ENCODE results near the gene PDE10A.
"Not testable (repeated sequence)": the region's sequence is repeated elsewhere in the genome, so short reads cannot be mapped to it uniquely, and the experiment has no call there.

The PDE10A gene

GRCh38 chr6:165605182-165605875 lies 57.7 kb downstream of the PDE10A start:
- Mint-ChIP-seq H3K4me3 (no peak overlapping the region), H3K9me3 (ENCODE audit: low read depth) (no peaks in the 10 kb centered on the region), H3K27ac (no peak overlapping the region), H3K36me3 (no peaks in the 10 kb centered on the region), H3K27me3 (no peaks in the 10 kb centered on the region), H3K4me1 (ENCODE audit: low read depth) (no peaks in the 10 kb centered on the region)

GRCh38 chr6:165602291-165602690 lies 60.8 kb downstream of the PDE10A start:
- no peaks in the 10 kb centered on the region for H3K36me3 Mint-ChIP-seq
- H3K9me3 Mint-ChIP-seq (ENCODE audit: low read depth), result no peaks in the 10 kb centered on the region
- H3K4me1 Mint-ChIP-seq (ENCODE audit: low read depth), result no peaks in the 10 kb centered on the region
- H3K27me3 Mint-ChIP-seq, result no peaks in the 10 kb centered on the region
- H3K4me3 Mint-ChIP-seq, result no peak overlapping the region
- H3K27ac Mint-ChIP-seq, result no peak overlapping the region

DNA sequence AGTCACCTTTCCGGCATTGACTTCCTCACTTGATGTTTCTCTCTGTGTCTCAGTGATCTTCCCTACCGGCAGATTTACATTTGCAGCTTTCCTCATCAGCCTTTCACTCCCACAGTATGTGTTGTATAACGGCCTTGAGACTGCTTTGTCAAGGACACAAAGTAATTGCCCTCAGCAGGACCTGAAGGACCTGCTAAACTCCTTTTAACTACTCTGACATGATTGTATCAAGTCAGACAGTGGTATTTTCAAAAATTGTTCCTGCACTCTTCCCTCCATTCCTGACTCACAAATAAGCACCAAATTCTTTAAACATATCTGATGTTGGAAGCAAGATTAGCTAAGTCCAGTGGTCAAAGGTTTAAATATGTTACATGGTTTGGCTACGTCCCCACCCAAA lies 62.4 kb downstream of the PDE10A start:
- H3K27me3 Mint-ChIP-seq, result no peaks in the 10 kb centered on the region
- H3K4me3 Mint-ChIP-seq, result no peak overlapping the region
- H3K4me1 Mint-ChIP-seq (ENCODE audit: low read depth), result no peaks in the 10 kb centered on the region
- no peak overlapping the region for H3K27ac Mint-ChIP-seq
- no peaks in the 10 kb centered on the region for H3K9me3 Mint-ChIP-seq (ENCODE audit: low read depth)
- H3K36me3 Mint-ChIP-seq, result no peaks in the 10 kb centered on the region

DNA sequence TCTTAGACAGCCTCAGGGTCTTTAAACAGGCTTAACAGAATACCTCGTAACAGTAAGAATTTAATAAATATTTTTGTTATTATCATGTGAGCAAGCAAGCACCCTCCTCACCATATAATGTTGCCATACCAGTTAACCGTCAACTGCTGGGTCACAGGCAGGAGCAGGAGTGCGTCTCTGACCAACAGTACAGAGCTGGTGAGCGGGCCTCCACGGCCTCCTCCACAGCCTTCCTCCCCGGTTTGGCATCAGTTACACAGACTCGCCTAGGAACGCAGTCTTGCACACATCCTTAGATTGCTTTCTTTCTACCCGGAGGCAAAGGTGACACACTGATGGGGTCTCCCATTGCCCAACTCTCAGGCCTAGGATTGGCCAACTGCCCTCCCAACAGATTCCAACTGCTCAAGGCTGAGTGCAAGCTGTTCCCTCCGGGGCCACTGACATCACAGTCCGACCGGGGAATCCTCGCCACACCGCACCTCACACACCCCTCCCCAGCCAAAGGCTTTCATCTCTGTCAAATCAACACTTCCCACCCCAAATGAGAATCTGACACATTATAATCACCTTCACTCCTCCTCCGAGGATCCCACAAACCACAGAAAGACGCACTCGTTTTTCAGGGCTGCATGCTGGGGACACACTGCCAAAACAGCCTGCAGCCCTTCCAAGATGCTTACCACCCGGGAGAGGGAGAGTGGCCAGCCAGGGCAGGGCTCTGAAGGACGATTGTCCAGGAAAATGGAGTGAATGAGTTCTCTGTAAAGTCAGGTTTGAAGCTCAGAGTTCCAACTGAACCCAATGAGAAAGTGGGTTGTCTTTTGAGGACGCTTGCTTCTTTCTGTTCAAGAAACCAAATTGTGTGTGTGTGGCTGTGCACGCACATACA lies 63.2 kb downstream of the PDE10A start:
- Mint-ChIP-seq H3K27ac (no peak overlapping the region), H3K27me3 (no peaks in the 10 kb centered on the region), H3K9me3 (ENCODE audit: low read depth) (no peaks in the 10 kb centered on the region), H3K4me3 (no peak overlapping the region), H3K4me1 (ENCODE audit: low read depth) (no peaks in the 10 kb centered on the region), H3K36me3 (no peaks in the 10 kb centered on the region)

- Mint-ChIP-seq H3K4me3 (no peak overlapping the region), H3K27me3 (no peaks in the 10 kb centered on the region), H3K36me3 (no peaks in the 10 kb centered on the region), H3K9me3 (ENCODE audit: low read depth) (no peaks in the 10 kb centered on the region), H3K4me1 (ENCODE audit: low read depth) (no peaks in the 10 kb centered on the region), H3K27ac (no peak overlapping the region)
Observed at GRCh38 chr6:165599121-165599520, 63.9 kb downstream of the PDE10A start.

GRCh38 chr6:165597821-165598220 lies 65.2 kb downstream of the PDE10A start:
- H3K27ac Mint-ChIP-seq, result no peak overlapping the region
- no peaks in the 10 kb centered on the region for H3K9me3 Mint-ChIP-seq (ENCODE audit: low read depth)
- H3K27me3 Mint-ChIP-seq, result no peaks in the 10 kb centered on the region
- H3K4me3 Mint-ChIP-seq, result no peak overlapping the region
- no peaks in the 10 kb centered on the region for H3K36me3 Mint-ChIP-seq
- no peaks in the 10 kb centered on the region for H3K4me1 Mint-ChIP-seq (ENCODE audit: low read depth)

DNA sequence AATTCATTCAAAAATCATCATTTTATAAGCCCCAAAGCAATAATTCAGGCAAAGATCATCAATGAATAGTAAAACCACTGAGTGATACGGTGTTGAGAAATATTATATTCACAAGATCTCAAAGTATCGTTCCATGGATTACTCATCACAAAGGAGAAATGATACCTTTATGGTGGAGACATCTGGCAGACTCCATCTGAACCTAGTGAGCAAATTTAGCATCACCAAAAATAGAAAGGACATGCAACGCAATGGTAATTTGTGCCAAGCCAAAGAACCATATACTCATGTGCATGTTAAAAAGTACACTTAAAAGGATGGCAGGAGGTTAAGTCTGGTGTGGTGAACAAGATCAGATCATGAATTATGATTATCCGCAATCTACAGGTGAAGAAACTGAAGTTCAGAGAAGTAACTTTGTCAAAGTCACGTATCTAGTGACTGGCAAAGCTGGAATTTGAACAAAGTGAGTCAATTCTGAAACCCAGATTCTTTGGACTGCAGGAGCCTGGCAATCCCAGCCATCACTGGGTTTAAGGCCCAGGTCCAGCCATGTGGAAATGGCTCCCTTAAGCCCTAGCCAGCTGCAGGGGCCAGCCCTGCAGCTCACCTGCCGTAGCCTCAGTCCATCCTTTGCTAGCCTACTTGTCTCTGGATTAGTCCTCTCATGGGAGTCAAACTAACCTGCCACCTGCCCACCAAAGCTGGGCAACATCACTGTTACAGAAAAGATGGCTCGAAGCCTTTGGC lies 68.3 kb downstream of the PDE10A start:
- no peaks in the 10 kb centered on the region for H3K4me1 Mint-ChIP-seq (ENCODE audit: low read depth)
- H3K4me3 Mint-ChIP-seq, result no peak overlapping the region
- H3K36me3 Mint-ChIP-seq, result no peaks in the 10 kb centered on the region
- H3K9me3 Mint-ChIP-seq (ENCODE audit: low read depth), result no peaks in the 10 kb centered on the region
- no peaks in the 10 kb centered on the region for H3K27me3 Mint-ChIP-seq
- H3K27ac Mint-ChIP-seq, result no peak overlapping the region

GRCh38 chr6:165592947-165593346 lies 70.1 kb downstream of the PDE10A start:
- H3K27me3 Mint-ChIP-seq; H3K4me3 Mint-ChIP-seq; H3K36me3 Mint-ChIP-seq; H3K27ac Mint-ChIP-seq; H3K9me3 Mint-ChIP-seq (ENCODE audit: low read depth); H3K4me1 Mint-ChIP-seq (ENCODE audit: low read depth): not testable (repeated sequence)

GRCh38 chr6:165588515-165588914 lies 74.5 kb downstream of the PDE10A start:
- Mint-ChIP-seq H3K4me3 (no peak overlapping the region), H3K27ac (no peak overlapping the region), H3K27me3 (no peaks in the 10 kb centered on the region), H3K36me3 (no peaks in the 10 kb centered on the region), H3K4me1 (ENCODE audit: low read depth) (no peaks in the 10 kb centered on the region), H3K9me3 (ENCODE audit: low read depth) (peaks cover 11% of the 10 kb centered on the region)

DNA sequence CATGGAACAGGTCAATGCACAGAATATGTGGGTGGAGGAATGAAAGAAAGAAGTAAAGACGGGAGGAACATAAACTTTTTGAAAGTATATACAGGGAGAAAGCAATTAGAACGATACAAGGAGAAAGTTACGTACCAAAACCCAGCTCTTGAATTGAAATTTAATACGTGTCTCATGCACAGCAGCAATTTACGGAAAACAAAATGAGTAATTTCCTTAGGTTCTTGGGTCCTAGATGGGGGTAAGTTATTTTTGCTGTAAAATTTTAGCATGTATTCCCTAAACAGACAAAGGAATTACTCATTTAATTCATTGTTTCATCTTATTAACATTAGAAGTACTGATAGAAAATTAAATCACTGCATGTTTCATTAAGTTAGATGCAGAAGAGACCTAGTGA lies 75.8 kb downstream of the PDE10A start:
- Mint-ChIP-seq H3K36me3 (no peaks in the 10 kb centered on the region), H3K27me3 (no peaks in the 10 kb centered on the region), H3K9me3 (ENCODE audit: low read depth) (peaks cover 11% of the 10 kb centered on the region), H3K4me3 (no peak overlapping the region), H3K4me1 (ENCODE audit: low read depth) (no peaks in the 10 kb centered on the region), H3K27ac (no peak overlapping the region)

DNA sequence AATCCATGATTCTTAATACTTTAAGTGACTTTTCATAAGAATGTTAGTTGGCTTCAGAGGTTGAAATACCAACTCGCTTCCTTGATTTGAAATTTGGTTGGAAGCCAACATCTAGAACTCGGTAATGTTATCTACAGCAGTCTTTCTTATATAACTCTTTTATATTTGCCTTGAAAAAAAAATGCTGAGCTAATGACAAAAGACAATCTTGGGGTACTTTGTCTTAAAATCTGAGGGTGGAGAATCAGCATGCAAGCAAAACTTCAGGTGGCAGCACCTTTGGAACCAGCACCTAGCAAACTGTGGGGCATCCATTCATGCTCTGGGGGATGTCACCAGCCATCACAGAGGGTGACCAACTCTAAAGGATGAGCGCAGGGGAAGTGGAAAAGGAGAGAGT lies 76.3 kb downstream of the PDE10A start:
- Mint-ChIP-seq H3K4me1 (ENCODE audit: low read depth) (no peaks in the 10 kb centered on the region), H3K4me3 (no peak overlapping the region), H3K27me3 (no peaks in the 10 kb centered on the region), H3K9me3 (ENCODE audit: low read depth) (peaks cover 11% of the 10 kb centered on the region), H3K27ac (no peak overlapping the region), H3K36me3 (no peaks in the 10 kb centered on the region)

DNA sequence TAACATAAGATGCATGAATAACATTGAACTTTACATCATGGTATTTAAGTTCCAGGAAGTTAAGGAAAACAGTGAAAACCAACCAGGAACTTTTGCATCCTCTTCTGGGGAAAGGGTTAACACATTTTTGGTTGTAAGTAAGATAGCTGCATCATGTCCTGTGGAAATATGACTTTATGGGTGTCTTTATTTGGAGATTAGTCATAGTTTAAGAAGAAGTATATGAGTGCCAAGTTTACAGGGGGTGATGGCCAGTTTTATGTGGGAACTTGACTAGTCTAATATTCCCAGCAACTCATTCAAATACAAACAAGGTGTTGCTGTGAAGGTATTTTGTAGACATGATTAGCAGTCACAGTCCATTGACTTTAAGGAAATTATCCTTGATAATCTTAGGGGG lies 78.0 kb downstream of the PDE10A start:
- peaks cover 11% of the 10 kb centered on the region for H3K9me3 Mint-ChIP-seq (ENCODE audit: low read depth)

GRCh38 chr6:165584541-165584940 lies 78.5 kb downstream of the PDE10A start:
- Mint-ChIP-seq H3K27me3 (no peaks in the 10 kb centered on the region), H3K4me1 (ENCODE audit: low read depth) (no peaks in the 10 kb centered on the region), H3K9me3 (ENCODE audit: low read depth) (peaks cover 11% of the 10 kb centered on the region), H3K27ac (no peak overlapping the region), H3K36me3 (no peaks in the 10 kb centered on the region), H3K4me3 (no peak overlapping the region)

More for the DNA sequence above, 78.0 kb downstream of the PDE10A start:
- Mint-ChIP-seq H3K4me1 (ENCODE audit: low read depth) (no peaks in the 10 kb centered on the region), H3K27me3 (no peaks in the 10 kb centered on the region), H3K36me3 (no peaks in the 10 kb centered on the region), H3K4me3 (no peak overlapping the region), H3K27ac (no peak overlapping the region)

DNA sequence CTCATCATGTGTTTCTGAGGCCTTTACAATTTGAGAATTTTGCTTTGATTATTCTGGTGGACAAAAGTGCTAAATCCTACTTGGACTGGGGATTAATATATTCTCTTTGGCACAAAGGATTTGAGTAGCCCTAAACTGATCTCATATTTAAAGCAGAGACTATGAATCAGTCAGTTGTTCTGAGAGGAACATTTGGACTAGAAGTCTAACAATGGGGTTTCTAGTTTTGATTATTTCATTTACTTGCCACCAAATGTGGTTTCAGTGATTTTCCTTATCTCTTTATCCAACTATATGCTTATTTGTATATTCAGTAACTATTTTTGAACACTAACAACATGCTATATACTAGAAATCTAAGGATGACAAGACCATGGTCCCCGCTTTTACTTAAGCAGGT lies 81.4 kb downstream of the PDE10A start:
- H3K27me3 Mint-ChIP-seq, result no peaks in the 10 kb centered on the region
- peaks cover 8% of the 10 kb centered on the region for H3K9me3 Mint-ChIP-seq (ENCODE audit: low read depth)
- no peaks in the 10 kb centered on the region for H3K4me1 Mint-ChIP-seq (ENCODE audit: low read depth)
- H3K4me3 Mint-ChIP-seq, result no peak overlapping the region
- no peak overlapping the region for H3K27ac Mint-ChIP-seq
- no peaks in the 10 kb centered on the region for H3K36me3 Mint-ChIP-seq

DNA sequence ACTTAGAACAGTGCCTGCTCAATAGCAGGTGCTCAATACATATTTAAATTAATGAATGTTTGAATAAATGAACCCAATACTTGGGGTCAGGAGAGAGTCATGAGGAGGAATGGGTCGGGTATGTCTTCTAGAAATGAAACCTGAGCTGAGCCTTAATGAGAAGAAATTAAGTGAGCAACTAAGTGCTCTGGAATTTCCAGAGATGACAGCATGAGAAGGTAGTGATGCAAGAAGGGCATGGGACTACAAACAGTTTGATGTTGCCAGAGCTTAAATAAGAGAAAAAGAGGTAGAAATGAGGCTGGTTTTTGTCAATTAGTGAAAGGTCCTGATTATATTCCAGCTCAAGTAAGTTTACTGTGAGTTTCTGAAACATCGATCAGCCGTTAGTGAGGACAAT lies 82.9 kb downstream of the PDE10A start:
- Mint-ChIP-seq H3K4me3 (no peak overlapping the region), H3K36me3 (no peaks in the 10 kb centered on the region), H3K4me1 (ENCODE audit: low read depth) (no peaks in the 10 kb centered on the region), H3K27me3 (no peaks in the 10 kb centered on the region), H3K9me3 (ENCODE audit: low read depth) (peaks cover 6% of the 10 kb centered on the region), H3K27ac (no peak overlapping the region)
